HEK293 (cell line): ENCODE results near the gene FMN1.
A peak's percentile ranks its signal among the peaks of the same experiment; 100 is the strongest.

Experiments
- CTCF ChIA-PET: fragments of 350-600 bp; formaldehyde crosslinking; extraction: SDS; loops from one replicate; lab custom pipeline; 2021; ENCODE audit warnings: antibody characterized with exemption; lab: Yijun Ruan, JAX
- POLR2A ChIA-PET: fragments of 300-600 bp; formaldehyde crosslinking; extraction: SDS; loops from one replicate; lab custom pipeline; 2020; ENCODE audit warnings: antibody characterized with exemption, inconsistent platforms; lab: Yijun Ruan, JAX
- H3K27ac ChIP-seq: fragments of 200-500 bp; sonication (Bioruptor generic); 2 replicates; pipeline ENCODE4 v1.5.1; 2014; ENCODE audit warnings: low read depth, low read length, control low read depth, inconsistent platforms; ENCODE audit errors: extremely low read depth
- H3K36me3 ChIP-seq, 2 experiments: fragments of 200-500 bp in 1 of 2; sonication (Bioruptor generic) in 1 of 2; 1 replicate in 1 of 2; 2 replicates in 1 of 2; pipeline ENCODE4 v1.5.1; 2014 to 2017; ENCODE audit warnings: inconsistent platforms in 2 of 2, low read length in 2 of 2; ENCODE audit not compliant: control insufficient read depth in 2 of 2, insufficient read depth in 1 of 2
- H3K4me1 ChIP-seq: fragments of 200-500 bp; sonication (Bioruptor generic); 2 replicates; pipeline ENCODE4 v1.5.1; 2014; ENCODE audit warnings: mild to moderate bottlenecking, low read length, inconsistent platforms; ENCODE audit not compliant: control insufficient read depth, insufficient read depth
- H3K4me3 ChIP-seq: 2 replicates; pipeline ENCODE4 v1.5.1; 2011; ENCODE audit warnings: low read depth, mild to moderate bottlenecking, control low read depth, low read length, moderate library complexity
- H3K9me3 ChIP-seq: fragments of 200-500 bp; sonication (Bioruptor generic); 2 replicates; pipeline ENCODE4 v1.5.1; 2014; ENCODE audit warnings: low read depth, low read length, inconsistent platforms; ENCODE audit not compliant: control insufficient read depth, insufficient read depth
- BCL11A ChIP-seq: fragments of 450-650 bp; formaldehyde crosslinking; IDR thresholded peaks from 2 replicates; pipeline ENCODE4 v1.5.1; 2016; ENCODE audit warnings: low read depth, missing biosample characterization, missing genetic modification characterization
- BCL6B ChIP-seq: fragments of 450-650 bp; formaldehyde crosslinking; IDR thresholded peaks from 2 replicates; pipeline ENCODE4 v1.5.1; 2017; ENCODE audit warnings: missing biosample characterization, missing genetic modification characterization
- CTCF ChIP-seq: fragments of 450-650 bp; formaldehyde crosslinking; IDR thresholded peaks from 2 replicates; pipeline ENCODE4 v1.5.1; 2016; ENCODE audit warnings: missing biosample characterization, missing genetic modification characterization
- HOXD13 ChIP-seq: sonication (generic); formaldehyde crosslinking; IDR thresholded peaks from 2 replicates; pipeline ENCODE4 v1.8.0; 2022; ENCODE audit warnings: missing genetic modification reagents, borderline replicate concordance
- KLF8 ChIP-seq: fragments of 450-650 bp; formaldehyde crosslinking; IDR thresholded peaks from 2 replicates; pipeline ENCODE4 v1.5.1; 2016; ENCODE audit warnings: missing biosample characterization, missing genetic modification characterization
- KLF9 ChIP-seq: fragments of 450-650 bp; formaldehyde crosslinking; IDR thresholded peaks from 2 replicates; pipeline ENCODE4 v1.5.1; 2016; ENCODE audit warnings: missing biosample characterization, missing genetic modification characterization, low read depth
- MZF1 ChIP-seq: fragments of 450-650 bp; formaldehyde crosslinking; IDR thresholded peaks from 2 replicates; pipeline ENCODE4 v1.5.1; 2017; ENCODE audit warnings: missing biosample characterization, missing genetic modification characterization, borderline replicate concordance
- OVOL3 ChIP-seq: fragments of 450-650 bp; formaldehyde crosslinking; IDR thresholded peaks from 2 replicates; pipeline ENCODE4 v1.5.1; 2016; ENCODE audit warnings: missing biosample characterization, missing genetic modification characterization
- PRDM1 ChIP-seq: fragments of 450-650 bp; formaldehyde crosslinking; IDR thresholded peaks from 2 replicates; pipeline ENCODE4; 2016; ENCODE audit warnings: missing biosample characterization, missing genetic modification characterization
- PRDM4 ChIP-seq: fragments of 450-650 bp; formaldehyde crosslinking; IDR thresholded peaks from 2 replicates; pipeline ENCODE4 v1.5.1; 2017; ENCODE audit warnings: missing biosample characterization, missing genetic modification characterization
- SETDB1 ChIP-seq: IDR thresholded peaks from one replicate; pipeline ENCODE4 v1.6.1; 2017; ENCODE audit warnings: mild to moderate bottlenecking, low read length, moderate library complexity, mixed read lengths; ENCODE audit not compliant: insufficient read length
- ZBTB17 ChIP-seq: fragments of 450-650 bp; formaldehyde crosslinking; IDR thresholded peaks from 2 replicates; pipeline ENCODE4 v1.5.1; 2016; ENCODE audit warnings: missing biosample characterization, missing genetic modification characterization
- ZNF112 ChIP-seq: fragments of 450-650 bp; formaldehyde crosslinking; IDR thresholded peaks from 2 replicates; pipeline ENCODE4 v1.5.0; 2017; ENCODE audit warnings: missing biosample characterization, missing genetic modification characterization
- ZNF133 ChIP-seq: fragments of 450-650 bp; formaldehyde crosslinking; IDR thresholded peaks from 2 replicates; pipeline ENCODE4 v1.5.1; 2016; ENCODE audit warnings: missing biosample characterization, missing genetic modification characterization
- ZNF19 ChIP-seq: fragments of 450-650 bp; formaldehyde crosslinking; IDR thresholded peaks from 2 replicates; pipeline ENCODE4; 2016; ENCODE audit warnings: missing biosample characterization, missing genetic modification characterization, low read depth
- ZNF24 ChIP-seq: fragments of 450-650 bp; formaldehyde crosslinking; IDR thresholded peaks from 2 replicates; pipeline ENCODE4 v1.5.1; 2016; ENCODE audit warnings: missing biosample characterization, missing genetic modification characterization
- ZNF292 ChIP-seq: fragments of 450-650 bp; formaldehyde crosslinking; IDR thresholded peaks from 2 replicates; pipeline ENCODE4 v1.5.1; 2016; ENCODE audit warnings: low read depth, missing biosample characterization, missing genetic modification characterization, borderline replicate concordance
- ZNF302 ChIP-seq: fragments of 450-650 bp; formaldehyde crosslinking; IDR thresholded peaks from 2 replicates; pipeline ENCODE4 v1.5.1; 2016; ENCODE audit warnings: missing biosample characterization, missing genetic modification characterization, low read depth
- ZNF398 ChIP-seq: fragments of 450-650 bp; formaldehyde crosslinking; IDR thresholded peaks from 2 replicates; pipeline ENCODE4 v1.5.1; 2017; ENCODE audit warnings: missing biosample characterization, missing genetic modification characterization
- ZNF501 ChIP-seq: fragments of 450-650 bp; formaldehyde crosslinking; IDR thresholded peaks from 2 replicates; pipeline ENCODE4 v1.5.1; 2016; ENCODE audit warnings: missing biosample characterization, missing genetic modification characterization
- ZNF621 ChIP-seq: fragments of 450-650 bp; formaldehyde crosslinking; IDR thresholded peaks from 2 replicates; pipeline ENCODE4 v1.5.1; 2017; ENCODE audit warnings: missing biosample characterization, missing genetic modification characterization
- ZNF623 ChIP-seq: fragments of 450-650 bp; formaldehyde crosslinking; IDR thresholded peaks from 2 replicates; pipeline ENCODE4 v1.5.1; 2016; ENCODE audit warnings: missing biosample characterization, missing genetic modification characterization
- ZNF654 ChIP-seq: fragments of 450-650 bp; formaldehyde crosslinking; IDR thresholded peaks from 2 replicates; pipeline ENCODE4 v1.5.1; 2016; ENCODE audit warnings: low read depth, missing biosample characterization, missing genetic modification characterization
- ZNF747 ChIP-seq: fragments of 450-650 bp; formaldehyde crosslinking; IDR thresholded peaks from 2 replicates; pipeline ENCODE4 v1.5.1; 2016; ENCODE audit warnings: missing biosample characterization, missing genetic modification characterization
- ZNF777 ChIP-seq: fragments of 450-650 bp; formaldehyde crosslinking; IDR thresholded peaks from 2 replicates; pipeline ENCODE4 v1.5.1; 2017; ENCODE audit warnings: missing biosample characterization, missing genetic modification characterization, borderline replicate concordance
- ZSCAN18 ChIP-seq: fragments of 450-650 bp; formaldehyde crosslinking; IDR thresholded peaks from 2 replicates; pipeline ENCODE4 v1.5.1; 2016; ENCODE audit warnings: missing biosample characterization, missing genetic modification characterization
- ZSCAN30 ChIP-seq: fragments of 450-650 bp; IDR thresholded peaks from 2 replicates; pipeline ENCODE4 v1.5.1; 2018; ENCODE audit warnings: missing biosample characterization, mild to moderate bottlenecking, missing genetic modification characterization, moderate library complexity

FMN1 gene

GRCh38 chr15:33236841-33237509, 42.5 kb upstream of the FMN1 start:
- TF ChIP-seq KLF9 (tag by site-specific recombination), result no peak
- no peak for TF ChIP-seq ZSCAN18
- TF ChIP-seq ZNF133 (tag by site-specific recombination), result no peak
- TF ChIP-seq ZNF654 (tag by site-specific recombination), result no peak
- TF ChIP-seq ZNF112 (tag by site-specific recombination), result no peak
- TF ChIP-seq ZNF621, result no peak
- TF ChIP-seq MZF1 (tag by site-specific recombination), result no peak
- no peak for TF ChIP-seq BCL11A (tag by site-specific recombination)
- no peak for TF ChIP-seq ZNF501 (tag by site-specific recombination)
- no peak for TF ChIP-seq ZNF24
- TF ChIP-seq HOXD13 (CRISPR knock-in tag), result no peak
- TF ChIP-seq OVOL3 (tag by site-specific recombination), result no peak
- TF ChIP-seq ZNF747, result no peak
- no peak for TF ChIP-seq KLF8 (tag by site-specific recombination)
- no peak for TF ChIP-seq ZNF398 (tag by site-specific recombination)
- ChIA-PET CTCF (interaction anchor here (1.2 to 4.0 kb wide), 2 partner anchors 463 to 500 kb away, joined by 6 to 28 read pairs; no protein-coding TSS in a partner anchor), POLR2A (no interaction called here)
- no peaks in the 10 kb centered on the region for H3K9me3 ChIP-seq
- no peaks in the 10 kb centered on the region for H3K36me3 ChIP-seq
- no peak overlapping the region for H3K27ac ChIP-seq
- no peak overlapping the region for H3K4me3 ChIP-seq
- peaks cover 4% of the 10 kb centered on the region; the same call in 1 of the 2 replicates for H3K4me1 ChIP-seq

- ChIA-PET CTCF (interaction anchor here (1.2 to 4.0 kb wide), 2 partner anchors 58 to 466 kb away, joined by 5 to 28 read pairs; no protein-coding TSS in a partner anchor), POLR2A (no interaction called here)
- no peaks in the 10 kb centered on the region for H3K9me3 ChIP-seq
- H3K27ac ChIP-seq, result no peak overlapping the region
- no peak overlapping the region for H3K4me3 ChIP-seq
- H3K36me3 ChIP-seq, result no peaks in the 10 kb centered on the region
- no peaks in the 10 kb centered on the region for H3K4me1 ChIP-seq
- TF ChIP-seq ZNF623 (no peak), PRDM4 (tag by site-specific recombination) (no peak), ZNF19 (tag by site-specific recombination) (no peak), ZNF292 (tag by site-specific recombination) (no peak), ZNF654 (tag by site-specific recombination) (peak; percentile 81), PRDM1 (tag by site-specific recombination) (peak; percentile 57; the same call in 1 of the 2 replicates), SETDB1 (no peak), CTCF (peak; percentile 40; the same call in 1 of the 2 replicates), ZSCAN30 (tag by site-specific recombination) (no peak), BCL6B (tag by site-specific recombination) (no peak), ZNF777 (tag by site-specific recombination) (no peak), ZNF302 (no peak), ZBTB17 (tag by site-specific recombination) (peak; percentile 48; the same call in 1 of the 2 replicates)
Observed at GRCh38 chr15:33234020-33234461, 39.5 kb upstream of the FMN1 start.
